HT-29 (cell line): Measurements from ENCODE around the gene CNN3. TPM values are rescaled to one million over a fixed set of nuclear protein-coding genes. Genes with fewer than 3 reads are reported as not detected.
A peak's percentile ranks its signal among the peaks of the same experiment; 100 is the strongest.
"Not testable (repeated sequence)": the region's sequence is repeated elsewhere in the genome, so short reads cannot be mapped to it uniquely, and the experiment has no call there.

Experiments
- DNase-seq: peaks from one replicate; pipeline ENCODE4 v3.0.0-alpha.2; 2015; ENCODE audit warnings: low spot score
- total RNA-seq: library from RNA; depleted of rRNA; stranded (reverse); fragments of >200 nt; shearing (Covaris generic); gene quantifications from 2 replicates; pipeline ENCODE4 v1.2.3, GENCODE V29; 2014

Gene CNN3
- total RNA-seq, 1 experiment from 2014 or later: 3.2 TPM

- peak; percentile 18 for DNase-seq
These were observed 23.1 kb upstream of the CNN3 start for GRCh38 chr1:94949681-94950661.

- no peak for DNase-seq
These were observed 20.5 kb upstream of the CNN3 start for GRCh38 chr1:94947437-94947836.

GRCh38 chr1:94946886-94947285, 20.0 kb upstream of the CNN3 start:
- DNase-seq: no peak

- peak; percentile 32 for DNase-seq
These were observed 15.5 kb upstream of the CNN3 start for GRCh38 chr1:94942171-94943128.

GRCh38 chr1:94941480-94941879, 14.6 kb upstream of the CNN3 start:
- not testable (repeated sequence) for DNase-seq

GRCh38 chr1:94940738-94941137, 13.8 kb upstream of the CNN3 start:
- no peak for DNase-seq

- no peak for DNase-seq
These were observed 10.9 kb upstream of the CNN3 start for GRCh38 chr1:94937820-94938219.

GRCh38 chr1:94936861-94937620, 10.1 kb upstream of the CNN3 start:
- DNase-seq: no peak

- DNase-seq: no peak
These were observed 8.6 kb upstream of the CNN3 start for GRCh38 chr1:94935476-94935875.

- no peak for DNase-seq
These were observed 8.1 kb upstream of the CNN3 start for GRCh38 chr1:94935034-94935433.

GRCh38 chr1:94934551-94934950, 7.6 kb upstream of the CNN3 start:
- DNase-seq: no peak

- DNase-seq: no peak
These were observed 4.4 kb upstream of the CNN3 start for GRCh38 chr1:94931254-94931841.

- DNase-seq: no peak
These were observed 2.7 kb upstream of the CNN3 start for GRCh38 chr1:94929351-94930217.

GRCh38 chr1:94928293-94928939, 1.5 kb upstream of the CNN3 start:
- DNase-seq: no peak

GRCh38 chr1:94927405-94928175, 680 bp upstream of the CNN3 start:
- no peak for DNase-seq

GRCh38 chr1:94926126-94926914, 590 bp downstream of the CNN3 start:
- peak; percentile 20 for DNase-seq

GRCh38 chr1:94925561-94926125, 1.3 kb downstream of the CNN3 start:
- DNase-seq: peak; percentile 16

GRCh38 chr1:94925004-94925403, 1.9 kb downstream of the CNN3 start:
- DNase-seq: no peak
